UCSD-AML1 (cell line): ENCODE measurements around the gene DNM1L.
A peak's percentile ranks its signal among the peaks of the same experiment; 100 is the strongest.

ENCODE experiments used
- DNase-seq: peaks from one replicate; lab custom pipeline; 2025; ENCODE audit not compliant: unreplicated experiment; lab: John Stamatoyannopoulos, UW

DNM1L gene

DNA sequence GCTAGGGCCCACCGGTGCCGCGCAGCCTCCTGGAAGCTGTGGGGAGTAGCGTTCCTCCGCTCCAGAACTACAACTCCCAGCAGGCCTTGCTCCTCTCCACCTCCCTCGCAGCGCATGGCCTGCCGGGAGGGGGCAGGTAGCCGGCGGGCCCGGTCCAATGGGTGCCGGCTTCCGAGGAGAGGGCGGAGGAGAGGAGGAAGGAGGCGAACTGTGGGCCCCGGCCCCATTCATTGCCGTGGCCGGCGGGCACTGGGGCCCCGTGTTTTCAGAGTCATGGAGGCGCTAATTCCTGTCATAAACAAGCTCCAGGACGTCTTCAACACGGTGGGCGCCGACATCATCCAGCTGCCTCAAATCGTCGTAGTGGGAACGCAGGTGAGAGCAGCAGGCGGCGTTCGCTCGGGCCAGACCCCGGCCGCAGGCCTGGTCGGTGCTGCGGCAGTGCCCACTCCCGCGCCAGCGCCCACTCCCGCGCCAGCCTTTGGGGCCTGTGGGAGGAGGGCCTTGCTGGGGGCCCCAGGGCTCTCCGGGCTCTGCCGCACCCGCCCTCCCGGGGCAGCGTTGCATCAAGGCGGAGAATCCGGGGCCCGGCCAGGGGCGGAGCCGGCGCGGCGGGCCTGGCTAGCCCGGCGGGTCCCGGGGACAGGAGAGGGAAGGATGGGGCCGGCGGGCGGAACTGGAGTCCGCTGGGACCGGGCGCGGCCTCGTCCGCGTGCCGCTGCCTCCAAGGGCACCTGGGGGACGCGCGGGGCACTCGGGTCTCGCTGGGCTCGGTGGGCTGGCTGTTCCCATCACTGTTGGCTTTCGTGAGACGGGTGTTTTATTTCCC lies at the start of gene DNM1L:
Gene DNM1L (plus strand): TSS at position 211 of the 829 bp plus-strand sequence. CDS start 63 bp downstream, at position 274.
- DNase-seq: peak; percentile 95

DNA sequence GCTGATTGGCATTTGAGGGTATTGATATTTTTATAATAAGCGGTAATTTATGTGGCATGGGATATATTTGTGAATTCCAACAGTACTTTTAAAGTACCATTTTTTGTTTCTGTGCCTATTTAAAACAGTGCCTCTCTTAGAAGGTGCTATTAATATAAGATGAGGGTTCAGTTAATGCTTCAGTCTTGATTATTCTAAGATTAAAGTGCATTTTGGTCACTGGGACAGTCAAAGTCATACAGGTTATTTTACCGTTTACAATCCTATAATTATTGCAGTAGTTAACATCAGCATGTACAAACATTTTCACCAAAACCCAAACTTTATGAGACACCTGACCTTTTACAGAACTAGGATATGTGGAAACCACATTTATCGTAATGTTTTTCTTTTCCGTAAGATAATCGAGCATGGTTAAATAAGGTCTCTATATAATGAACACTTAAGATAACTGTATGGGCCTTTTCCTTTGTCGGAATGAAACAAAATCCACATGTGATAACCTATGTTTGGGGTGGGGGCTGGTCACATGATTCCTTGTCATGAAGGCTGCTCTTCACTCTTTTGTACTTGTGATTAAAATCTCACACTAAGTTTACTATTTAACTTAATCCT lies 37.7 kb upstream of the DNM1L start:
- no peak for DNase-seq

DNA sequence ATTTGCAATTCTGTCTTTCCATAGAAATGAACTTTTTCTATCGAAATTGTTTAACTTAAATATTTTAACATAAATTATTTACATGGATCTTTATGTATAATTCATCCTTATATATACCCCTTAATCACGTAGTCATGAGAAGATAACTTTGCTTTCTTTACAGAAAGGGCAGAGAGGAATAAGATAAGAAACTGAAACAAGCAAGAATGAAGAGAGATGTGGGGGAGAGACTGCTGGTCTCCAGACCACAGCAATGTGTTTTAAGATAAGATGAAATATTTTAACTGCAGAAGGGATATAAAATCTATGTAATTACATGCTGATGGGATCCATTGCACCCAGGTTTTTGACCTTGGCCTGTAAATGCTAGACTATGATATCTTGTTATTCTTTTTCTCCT lies 34.7 kb upstream of the DNM1L start:
- DNase-seq: no peak

DNA sequence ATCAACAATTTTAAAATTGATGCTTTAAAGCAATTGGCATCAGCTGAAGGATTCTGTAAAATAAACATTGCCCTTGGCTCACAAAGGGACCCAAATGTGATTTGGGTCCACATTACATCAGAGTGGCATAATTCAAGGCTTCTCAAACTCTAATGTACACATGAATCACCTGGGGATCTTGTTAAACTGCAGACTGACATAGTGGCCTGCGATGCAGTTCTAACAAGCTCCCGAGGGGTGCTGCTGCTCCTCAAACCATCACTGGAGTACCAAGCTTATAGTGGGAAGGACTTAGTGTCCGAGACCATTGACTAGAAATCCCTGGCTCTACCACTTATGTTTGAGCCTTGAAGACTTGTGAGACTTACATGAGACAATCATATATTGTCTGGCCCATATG lies 31.8 kb upstream of the DNM1L start:
- DNase-seq: no peak

DNA sequence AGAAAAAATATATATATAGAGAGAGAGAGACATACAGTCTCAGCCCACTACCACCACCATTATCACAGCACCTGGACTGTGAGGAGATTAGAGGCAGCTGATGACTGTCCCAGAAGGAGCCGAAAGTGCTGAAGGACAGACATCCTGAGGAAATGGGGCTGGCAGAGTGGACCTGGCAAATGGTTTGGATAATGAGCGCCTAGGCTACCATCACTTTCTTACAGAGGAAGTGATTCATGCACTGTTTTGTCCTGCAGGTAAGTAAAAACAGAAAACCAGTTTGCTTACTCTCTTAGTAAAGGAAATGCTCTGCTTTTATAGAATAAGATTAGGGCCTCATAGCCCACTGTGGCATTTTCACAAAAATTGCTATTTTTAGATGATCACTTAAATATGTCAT lies 28.6 kb upstream of the DNM1L start:
- no peak for DNase-seq

DNA sequence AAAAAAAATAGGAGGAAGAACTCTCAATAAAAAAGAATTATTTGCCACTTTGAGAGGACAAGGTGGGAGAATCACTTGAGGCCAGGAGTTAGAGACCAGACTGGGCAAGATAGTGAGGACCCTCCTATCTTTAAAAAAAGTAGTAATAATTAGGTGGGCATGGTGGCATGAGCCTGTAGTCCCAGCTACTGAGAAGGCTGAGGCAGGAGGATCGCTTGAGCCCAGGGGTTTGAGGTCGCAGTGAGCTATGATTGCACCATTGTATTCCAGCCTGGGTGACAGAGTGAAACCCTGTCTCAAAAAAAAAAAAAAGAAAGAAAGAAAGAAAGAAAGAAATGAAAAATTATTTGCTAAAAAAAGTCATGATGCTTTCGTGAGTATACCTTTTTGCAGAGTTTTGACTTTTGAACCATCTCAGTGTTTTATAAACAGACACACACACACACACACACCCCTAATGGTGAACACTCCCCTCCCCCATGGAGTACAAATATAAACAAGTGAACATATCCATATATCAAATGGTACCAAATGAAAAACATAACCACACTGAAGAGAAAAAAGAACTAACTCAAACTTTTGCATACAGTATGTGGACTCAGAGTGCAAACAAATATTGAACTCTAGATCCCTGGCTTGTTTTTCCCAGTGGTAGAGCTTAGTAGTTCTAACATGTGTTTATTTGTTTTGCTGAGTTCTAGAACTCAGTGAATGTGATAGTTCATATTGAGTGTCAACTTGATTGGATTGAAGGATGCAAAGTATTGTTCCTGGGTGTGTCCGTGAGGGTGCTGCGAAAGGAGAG lies 27.7 kb upstream of the DNM1L start:
- DNase-seq: no peak

DNA sequence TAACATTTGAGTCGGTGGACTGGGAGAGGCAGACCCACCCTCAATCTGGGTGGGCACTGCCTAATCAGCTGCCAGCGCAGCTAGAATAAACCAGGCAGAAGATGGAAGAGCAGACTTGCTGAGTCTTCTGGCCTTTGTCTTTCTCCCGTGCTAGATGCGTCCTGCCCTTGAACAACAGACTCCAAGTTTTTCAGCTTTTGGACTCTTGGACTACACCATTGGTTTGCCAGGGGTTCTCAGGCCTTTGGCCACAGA lies 27.2 kb upstream of the DNM1L start:
- no peak for DNase-seq

DNA sequence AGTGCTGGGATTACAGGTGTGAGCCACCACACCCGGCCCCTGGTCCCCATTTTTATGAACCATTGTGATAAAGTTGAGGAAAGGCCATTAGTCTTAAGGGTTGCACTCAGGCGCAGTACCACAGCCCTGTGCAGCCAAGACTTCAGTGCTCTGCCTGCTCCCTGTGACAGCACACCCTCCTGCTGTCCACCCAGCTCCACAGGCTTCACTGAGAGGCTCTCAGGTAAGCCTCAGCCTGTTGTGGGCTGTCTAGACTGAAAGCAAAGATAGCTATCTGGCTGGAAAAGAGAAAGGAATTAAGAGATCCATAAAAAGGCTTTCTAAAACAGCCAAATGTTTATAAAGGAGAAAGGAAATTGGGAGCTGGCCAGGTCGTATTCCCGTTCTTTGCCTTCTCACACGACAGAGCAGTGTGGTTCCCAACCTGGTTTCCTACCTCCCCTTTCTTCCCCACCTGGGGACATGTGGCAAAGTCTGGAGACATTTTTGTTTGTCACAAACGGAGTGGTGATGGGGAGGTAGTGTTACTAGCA lies 19.1 kb upstream of the DNM1L start:
- no peak for DNase-seq

DNA sequence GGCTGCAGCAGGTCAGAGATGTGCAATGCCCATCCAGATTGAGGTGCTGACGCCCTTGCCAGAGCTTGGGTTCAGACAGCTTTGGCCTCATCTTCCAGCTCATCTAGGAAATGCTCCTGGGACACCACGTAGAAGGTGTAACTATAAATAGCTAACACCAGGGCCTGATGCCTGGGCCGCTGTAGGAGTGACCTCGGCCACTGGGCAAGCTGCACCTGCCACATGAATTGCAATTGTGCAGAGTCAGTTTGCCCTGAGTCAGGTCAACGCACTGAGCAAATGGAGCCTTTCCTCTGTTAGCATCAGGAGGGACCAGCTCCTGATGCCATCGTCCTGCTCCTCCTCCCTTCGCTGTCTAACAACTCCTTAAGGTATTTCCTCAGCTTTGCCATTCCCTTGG lies 17.4 kb upstream of the DNM1L start:
- DNase-seq: no peak

DNA sequence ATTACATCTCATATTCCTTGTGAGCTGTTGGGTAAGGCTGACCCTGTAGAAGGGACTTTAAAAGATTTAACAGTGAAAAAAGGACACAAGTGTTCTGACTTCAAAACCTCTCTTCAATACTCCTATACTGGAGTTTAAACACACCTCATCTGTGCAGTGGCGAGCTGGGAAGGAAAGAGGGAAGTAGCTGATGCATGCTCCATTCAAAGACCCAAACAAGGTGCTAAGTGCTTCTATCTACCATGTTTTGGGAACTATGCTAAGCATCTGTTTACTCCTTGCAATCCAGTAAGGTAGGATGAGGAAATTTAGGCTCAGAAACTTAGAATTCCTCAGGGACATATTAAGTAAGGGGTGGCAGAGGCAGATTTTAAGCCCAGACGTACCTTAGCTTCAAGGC lies 16.4 kb upstream of the DNM1L start:
- no peak for DNase-seq

DNA sequence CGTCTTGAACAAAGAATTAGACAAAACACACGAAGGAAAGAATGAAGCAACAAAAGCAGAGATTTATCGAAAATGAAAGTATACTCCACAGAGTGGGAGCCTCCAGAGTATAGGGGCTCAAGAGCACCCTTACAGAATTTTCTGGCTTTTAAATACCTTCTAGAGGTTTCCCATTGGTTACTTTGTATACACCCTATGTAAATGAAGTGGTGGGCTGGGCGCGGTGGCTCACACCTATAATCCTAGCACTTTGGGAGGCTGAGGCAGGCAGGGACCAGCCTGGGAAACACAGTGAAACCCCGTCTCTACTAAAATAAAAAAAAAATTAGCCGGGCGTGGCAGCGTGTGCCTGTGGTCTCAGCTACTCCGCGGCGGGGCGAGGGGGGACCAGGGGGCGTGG lies 13.1 kb upstream of the DNM1L start:
- no peak for DNase-seq

DNA sequence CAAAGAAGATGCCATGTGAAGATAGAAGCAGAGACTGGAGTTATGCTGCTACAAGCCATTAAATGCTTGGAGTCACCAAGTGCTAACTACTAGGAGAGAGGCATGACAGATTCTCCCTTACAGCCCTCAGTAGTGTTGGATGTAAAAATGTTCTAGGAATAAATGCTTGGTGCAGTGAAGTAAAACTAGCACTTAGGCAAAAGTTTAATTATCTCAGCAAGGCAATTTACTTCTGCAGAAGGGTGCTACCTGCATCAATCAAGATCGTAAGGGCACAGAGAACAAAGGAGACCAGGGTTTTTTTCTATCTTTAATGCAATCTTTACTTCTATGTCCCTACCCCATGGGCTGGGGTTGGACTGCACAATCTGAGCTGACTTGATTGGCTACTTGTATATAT lies 9.5 kb upstream of the DNM1L start:
- DNase-seq: no peak

DNA sequence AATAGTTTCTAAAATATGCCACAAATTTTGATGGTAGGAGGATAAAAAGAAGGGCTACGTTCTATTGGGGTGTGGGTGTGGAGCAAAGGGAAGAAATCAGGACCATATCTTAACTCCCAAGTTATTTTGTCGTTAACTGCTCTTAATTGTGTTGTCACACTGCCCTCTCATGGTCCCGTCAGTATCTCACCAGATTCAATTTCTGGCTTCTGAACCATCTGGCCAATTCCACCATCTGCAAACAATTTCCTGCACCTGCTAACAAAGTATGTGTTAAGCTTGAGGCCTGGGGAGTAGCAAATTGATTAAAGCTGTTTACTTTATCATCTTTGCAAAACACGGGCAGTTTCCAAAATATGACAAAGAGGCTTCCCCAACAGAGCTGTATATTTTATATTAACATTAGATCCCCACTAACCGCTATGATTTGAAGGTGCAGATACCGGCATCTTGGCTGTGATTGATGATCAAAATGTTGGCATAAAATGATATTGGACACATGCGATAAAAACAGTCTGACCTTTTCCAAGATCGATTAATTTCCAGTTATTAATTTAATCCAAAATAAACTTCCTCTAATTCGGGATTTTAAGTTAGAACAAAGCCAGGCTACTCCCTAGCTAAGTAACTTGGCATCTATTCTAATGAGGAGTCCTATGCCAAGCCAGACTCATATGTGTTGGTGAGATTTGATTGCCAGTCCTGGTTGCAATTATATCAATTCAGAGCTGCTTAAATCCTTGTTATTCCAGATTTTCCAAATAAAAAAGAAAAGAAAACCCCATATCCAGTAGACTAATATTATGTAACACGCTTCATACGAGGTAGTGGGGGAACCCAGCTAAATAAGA lies 6.9 kb upstream of the DNM1L start:
- DNase-seq: no peak

DNA sequence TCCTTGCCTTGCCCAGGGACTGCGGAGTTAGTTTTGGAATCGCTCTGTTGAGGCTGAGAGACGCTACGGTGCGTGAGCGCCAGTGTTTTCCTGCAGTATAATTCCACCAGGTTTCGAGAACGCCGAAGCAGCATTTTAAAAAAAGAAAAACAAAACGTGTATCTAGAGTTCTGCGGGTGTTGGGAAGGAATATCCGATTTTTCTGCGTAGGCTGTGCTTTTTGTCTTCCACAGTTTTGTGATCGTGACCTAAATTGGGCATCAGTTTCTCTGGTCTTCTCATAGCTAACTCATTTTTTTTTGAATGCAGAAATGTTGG lies 778 bp downstream of the DNM1L start:
- no peak for DNase-seq

DNA sequence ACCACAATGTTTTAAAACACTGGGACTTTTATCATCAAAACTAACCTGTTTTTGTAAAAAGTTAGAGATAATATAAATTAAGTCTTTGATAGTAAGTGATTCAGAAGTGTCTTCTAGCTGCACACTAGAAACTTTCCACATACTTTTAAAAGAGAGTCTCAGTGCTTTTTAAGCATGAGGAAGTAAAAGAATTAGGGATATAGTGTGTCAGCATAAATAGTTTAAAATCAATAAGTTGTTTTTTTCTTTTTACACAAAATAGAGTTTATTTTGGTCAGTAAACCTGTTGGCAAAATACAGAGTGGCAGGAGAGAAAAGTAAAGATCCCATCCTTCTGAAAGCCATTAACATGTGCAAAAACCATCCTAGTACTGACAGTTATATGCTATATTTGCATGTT lies 1.7 kb downstream of the DNM1L start:
- no peak for DNase-seq

DNA sequence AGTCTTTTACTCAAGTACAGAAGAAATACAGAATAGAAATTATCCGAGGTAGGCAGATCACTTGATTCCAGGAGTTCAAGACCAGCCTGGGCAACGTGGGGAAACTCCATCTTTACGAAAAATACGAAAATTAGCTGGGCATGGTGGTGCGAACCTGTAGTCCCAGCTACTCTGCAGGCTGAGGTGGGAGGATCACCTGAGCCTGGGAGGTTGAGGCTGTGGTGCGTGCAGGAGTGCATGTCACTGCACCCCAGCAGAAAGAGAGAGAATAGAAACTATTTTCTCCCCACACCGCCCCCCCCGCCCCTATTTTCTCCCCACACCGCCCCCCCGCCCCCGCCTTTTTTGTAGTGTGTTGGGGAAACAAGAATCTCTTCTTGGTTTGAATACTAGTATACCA lies 2.2 kb downstream of the DNM1L start:
- DNase-seq: no peak

DNA sequence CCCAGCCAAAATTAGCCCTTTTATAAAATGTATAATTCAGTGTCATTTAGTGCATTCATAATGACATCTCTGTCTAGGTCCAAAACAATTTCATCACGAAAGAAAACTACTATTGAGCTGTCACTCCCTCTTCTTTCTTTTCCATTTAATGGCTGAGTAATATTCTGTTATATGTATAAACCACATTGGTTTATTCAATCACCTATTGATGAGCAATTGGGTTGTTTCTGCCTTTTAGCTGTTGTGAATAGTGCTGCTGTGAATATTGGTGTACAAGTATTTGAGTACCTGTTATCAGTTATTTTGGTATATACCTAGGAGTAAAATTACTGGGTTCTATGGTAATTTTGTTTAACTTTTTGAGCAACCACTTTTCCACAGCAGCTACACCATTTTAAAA lies 7.2 kb downstream of the DNM1L start:
- no peak for DNase-seq

DNA sequence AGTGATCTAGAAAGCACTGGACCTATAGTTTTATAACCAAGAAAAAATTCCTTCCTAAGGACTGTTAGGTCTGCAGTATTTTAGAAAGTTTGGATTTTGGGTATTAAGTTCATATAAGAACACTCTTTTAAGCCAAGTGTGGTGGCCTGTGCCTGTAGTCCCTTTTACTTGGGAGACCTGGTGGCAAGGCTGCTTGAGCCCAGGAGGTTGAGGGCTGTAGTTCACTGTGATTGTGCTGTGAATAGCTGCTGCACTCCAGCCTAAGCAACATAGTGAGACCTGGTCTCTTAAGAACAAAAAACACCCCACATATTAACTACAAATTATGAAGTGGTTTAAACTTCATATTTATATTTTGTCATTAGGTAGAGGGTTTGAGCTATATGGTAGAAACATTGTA lies 9.7 kb downstream of the DNM1L start:
- DNase-seq: no peak

DNA sequence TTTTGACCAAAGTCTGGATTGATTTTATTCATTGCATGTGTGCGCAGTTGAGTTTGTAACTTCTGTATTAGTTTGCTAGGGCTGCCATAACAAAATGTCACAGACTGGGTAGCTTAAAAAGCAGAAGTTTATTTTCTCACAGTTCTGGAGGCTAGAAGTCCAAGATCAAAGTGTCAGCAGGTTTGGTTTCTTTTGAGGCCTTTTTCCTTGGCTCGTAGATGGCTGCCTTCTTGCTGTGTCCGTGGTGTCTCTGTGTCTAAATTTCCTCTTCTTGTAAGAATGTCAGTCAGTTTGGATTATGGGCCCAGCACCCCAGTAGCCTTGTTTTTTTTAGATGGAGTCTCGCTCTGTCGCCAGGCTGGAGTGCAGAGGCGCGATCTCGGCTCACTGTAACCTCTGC lies 11.8 kb downstream of the DNM1L start:
- no peak for DNase-seq

DNA sequence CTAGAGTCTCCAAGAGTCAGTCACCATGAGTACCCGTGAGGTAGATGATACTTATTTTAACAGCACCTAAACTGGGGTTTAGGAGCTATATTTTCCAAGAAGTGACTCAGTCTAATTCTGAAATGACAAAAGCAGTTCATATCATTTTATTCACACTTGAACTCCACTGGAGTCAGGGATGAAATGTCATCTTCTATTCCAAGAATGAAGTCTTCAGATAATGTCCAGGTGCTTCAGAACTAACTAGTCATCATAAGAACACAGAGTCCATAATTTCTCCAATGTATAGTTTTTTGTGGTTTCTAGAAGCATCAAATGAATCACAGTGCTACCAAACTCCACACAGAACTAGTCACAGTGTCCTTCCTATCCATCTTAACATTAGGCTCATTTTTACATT lies 13.3 kb downstream of the DNM1L start:
- DNase-seq: no peak

DNA sequence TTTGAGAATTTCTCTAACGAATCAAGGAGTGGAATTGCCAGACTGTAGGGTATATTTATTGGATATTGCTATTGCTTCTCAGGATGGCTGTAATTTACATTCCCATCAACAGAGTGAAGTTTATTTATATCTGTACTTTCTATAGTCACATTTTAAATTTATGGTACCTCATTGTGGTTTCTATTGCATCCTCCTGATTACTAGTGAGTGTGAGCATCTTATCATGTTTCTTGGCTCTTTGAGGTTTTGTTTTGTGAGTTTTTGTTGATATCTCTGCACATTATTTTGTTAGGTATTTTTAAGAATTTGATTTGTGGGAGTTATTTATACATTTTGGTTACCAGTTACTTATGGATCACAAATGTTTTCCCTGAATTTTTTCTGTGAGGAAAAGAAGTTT lies 13.9 kb downstream of the DNM1L start:
- DNase-seq: no peak
